HS-27A (cell line): ENCODE measurements around the gene SOBP.
A peak's percentile ranks its signal among the peaks of the same experiment; 100 is the strongest.
"Not testable (repeated sequence)": the region's sequence is repeated elsewhere in the genome, so short reads cannot be mapped to it uniquely, and the experiment has no call there.

Source experiments
- DNase-seq: peaks from one replicate; pipeline ENCODE4 v3.0.0-alpha.2; 2012; ENCODE audit warnings: low read depth, missing footprints

Gene SOBP, protein sequence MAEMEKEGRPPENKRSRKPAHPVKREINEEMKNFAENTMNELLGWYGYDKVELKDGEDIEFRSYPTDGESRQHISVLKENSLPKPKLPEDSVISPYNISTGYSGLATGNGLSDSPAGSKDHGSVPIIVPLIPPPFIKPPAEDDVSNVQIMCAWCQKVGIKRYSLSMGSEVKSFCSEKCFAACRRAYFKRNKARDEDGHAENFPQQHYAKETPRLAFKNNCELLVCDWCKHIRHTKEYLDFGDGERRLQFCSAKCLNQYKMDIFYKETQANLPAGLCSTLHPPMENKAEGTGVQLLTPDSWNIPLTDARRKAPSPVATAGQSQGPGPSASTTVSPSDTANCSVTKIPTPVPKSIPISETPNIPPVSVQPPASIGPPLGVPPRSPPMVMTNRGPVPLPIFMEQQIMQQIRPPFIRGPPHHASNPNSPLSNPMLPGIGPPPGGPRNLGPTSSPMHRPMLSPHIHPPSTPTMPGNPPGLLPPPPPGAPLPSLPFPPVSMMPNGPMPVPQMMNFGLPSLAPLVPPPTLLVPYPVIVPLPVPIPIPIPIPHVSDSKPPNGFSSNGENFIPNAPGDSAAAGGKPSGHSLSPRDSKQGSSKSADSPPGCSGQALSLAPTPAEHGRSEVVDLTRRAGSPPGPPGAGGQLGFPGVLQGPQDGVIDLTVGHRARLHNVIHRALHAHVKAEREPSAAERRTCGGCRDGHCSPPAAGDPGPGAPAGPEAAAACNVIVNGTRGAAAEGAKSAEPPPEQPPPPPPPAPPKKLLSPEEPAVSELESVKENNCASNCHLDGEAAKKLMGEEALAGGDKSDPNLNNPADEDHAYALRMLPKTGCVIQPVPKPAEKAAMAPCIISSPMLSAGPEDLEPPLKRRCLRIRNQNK

DNA sequence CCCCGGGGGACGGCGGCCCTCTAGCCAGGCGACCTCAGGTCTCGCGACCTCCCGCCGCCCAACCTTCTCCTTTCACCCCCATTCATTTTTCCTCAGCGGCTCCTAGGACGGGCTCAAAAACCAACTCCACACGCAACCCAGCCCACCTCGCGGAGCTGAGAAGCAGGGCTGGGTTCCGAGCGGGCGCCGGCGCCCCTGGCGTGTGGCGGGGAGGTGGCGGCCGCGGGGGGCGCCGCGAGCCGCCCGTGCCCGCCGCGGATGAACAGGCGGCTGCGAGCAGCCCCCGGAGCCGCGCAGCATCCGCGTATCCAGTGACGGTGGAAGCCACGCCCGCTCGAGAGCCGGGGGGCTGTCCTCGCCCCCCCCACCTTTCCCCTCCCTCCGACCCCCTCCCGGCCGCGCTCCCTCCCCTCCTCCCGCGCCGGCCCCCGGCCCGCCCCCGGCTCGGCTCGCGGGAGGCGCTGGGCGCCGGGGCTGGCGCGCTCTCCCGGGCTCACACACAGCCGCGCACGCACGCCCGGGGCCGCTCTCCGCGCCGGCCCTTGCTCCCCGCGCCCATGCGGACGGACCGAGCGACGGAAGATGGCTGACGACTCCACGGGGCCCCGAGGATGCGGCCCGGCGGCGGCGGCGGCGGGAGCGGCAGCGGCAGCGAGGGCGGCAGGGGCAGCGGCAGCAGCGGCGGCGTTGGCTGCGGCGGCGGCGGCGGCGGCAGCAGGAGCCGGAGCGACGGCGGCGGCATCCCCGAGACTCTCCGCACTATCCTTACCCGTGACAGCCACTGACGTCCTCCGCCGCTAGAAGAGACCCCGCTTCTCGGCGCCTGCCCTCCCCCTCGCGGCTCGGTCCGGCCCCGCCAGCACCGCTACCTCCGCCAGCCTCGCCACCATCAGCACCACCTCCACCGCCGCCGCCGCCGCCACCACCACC lies at the start of gene SOBP:
TSS of gene SOBP (plus strand) at position 482 of the 930 bp plus-strand sequence. CDS start 500 bp downstream, outside the sequence.
- DNase-seq, result no peak

DNA sequence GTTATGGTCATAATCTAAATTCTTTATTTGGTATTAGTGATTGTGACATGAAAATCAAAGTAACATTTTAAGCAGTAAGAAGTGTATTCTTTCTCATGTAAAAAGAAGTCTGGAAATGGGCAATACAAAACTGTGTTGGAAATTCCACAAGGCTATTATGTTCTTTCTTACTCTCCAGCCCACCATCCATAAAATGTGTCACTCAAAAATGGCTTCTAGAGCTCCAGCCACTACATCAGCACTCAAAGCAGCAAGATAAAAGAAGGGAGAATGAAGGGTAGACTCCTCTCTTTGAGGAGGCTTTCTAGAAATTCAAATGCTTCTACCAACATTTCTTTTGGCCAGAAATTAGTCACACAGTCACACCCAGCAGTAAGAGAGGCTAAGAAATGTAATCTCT lies 49.0 kb upstream of the SOBP start:
- DNase-seq, result no peak

DNA sequence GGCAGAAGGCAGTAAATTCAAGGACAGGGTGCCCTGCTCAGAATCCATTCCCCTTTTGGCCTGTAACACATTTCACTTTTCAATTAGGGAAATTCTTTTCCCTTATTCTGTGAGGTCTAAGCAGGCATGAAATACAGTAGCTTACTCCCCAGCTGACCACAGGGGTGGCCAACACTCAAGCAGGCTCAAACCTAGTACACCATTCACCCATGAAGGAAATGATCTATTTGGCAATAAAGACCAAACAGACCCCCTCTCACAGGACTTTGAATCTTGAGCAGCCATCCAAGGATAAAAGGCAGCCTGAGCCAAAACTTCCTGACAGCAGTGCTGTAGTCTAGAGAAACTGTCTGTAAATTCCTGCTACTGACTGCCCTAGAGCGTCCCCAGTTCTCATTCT lies 48.2 kb upstream of the SOBP start:
- no peak for DNase-seq

DNA sequence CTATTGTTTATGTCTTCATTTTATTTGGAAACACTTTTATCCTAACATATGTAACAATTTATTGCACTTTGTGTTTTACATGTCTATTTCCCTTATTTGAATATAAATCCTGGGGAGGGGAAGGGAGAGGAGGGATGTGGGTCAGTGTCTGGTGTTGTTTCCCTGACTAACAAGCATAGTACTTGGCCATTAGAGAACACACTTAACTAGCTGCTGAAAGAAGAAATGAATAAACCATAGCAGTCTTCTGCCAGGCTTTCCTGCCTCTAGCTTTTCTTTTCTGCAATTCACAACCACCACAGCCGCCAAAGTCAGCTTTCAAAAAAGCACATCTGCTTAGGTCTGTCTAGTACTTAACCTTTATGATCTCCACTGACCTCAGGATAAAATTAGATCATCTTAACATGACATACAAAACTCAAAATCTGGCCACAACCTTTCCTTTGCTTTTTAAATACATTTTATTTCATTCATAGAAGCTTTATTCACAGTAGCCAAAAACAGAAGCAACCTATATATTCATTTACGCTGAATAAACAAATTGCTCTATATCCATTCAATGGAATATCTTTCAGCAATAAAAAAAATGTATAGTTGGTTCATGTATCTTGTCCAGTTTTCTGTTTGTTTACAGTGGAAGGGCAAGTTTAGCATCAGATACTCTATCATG lies 46.8 kb upstream of the SOBP start:
- no peak for DNase-seq

DNA sequence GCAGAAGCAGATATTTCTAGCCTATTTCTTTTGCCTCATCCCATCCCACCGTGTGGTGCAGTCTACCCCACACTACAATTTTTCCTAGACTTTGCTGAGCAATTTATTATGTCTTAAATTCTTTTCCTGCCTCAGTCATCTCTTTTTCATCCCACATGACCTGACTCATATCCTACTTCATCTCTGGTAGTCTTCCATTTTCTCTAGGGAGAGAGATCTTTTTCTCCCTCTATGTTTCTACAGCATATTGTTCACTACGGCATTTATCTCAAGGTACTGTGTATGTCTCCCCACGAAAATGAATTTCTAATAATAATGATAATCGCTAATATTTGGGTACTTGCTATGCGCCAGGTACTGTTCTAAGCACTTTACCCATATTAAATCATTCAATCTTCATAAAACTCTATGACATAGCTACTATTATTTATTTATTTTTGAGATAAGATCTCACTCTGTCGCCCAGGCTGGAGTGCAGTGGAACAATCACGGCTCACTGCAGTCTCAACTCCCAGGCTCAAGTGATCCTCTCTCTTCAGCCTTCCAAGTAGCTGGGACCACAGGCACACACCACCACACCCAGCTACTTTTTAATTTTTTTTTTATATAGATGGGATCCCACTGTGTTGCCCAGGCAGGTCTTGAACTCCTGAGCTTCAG lies 46.2 kb upstream of the SOBP start:
- DNase-seq, result no peak

DNA sequence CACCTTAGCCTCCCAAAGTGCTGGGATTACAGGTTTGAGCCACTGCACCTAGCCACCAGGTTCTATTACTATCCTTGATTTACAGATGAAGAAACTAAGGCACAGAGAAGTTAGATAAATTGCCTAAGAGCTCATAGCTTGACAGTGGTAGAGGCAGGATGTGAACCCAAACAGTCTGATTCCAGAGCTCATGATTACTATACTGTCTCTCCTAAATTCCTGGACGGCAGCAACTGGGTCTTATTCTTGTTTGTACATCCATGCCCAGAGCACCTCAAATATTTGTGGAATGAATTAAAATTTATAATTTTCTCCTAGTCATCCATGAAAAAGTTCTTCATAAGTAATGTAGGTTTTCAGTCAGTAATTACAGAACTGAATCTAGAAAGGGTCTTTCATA lies 45.6 kb upstream of the SOBP start:
- no peak for DNase-seq

DNA sequence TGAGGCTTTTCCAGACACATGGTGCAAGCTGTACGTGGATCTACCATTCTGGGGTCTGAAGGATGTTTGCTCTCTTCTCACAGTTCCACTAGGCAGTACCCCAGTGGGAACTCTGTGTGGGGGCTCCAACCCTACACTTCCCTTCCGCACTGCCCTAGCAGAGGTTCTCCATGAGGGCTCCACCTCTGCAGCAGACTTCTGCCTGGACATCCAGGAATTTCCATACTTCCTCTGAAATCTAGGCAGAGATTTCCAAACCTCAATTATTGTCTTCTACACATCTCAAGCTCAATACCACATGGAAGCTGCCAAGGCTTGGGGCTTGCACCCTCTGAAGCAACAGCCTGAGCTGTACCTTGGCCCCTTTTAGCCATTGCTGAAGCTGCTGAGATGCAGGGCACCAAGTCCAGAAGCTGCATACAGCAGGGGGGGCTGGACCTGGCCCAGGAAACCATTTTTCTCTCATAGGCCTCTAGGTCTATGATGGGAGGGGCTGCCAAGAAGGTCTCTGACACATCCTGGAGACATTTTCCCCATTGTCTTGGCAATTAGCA lies 42.2 kb upstream of the SOBP start:
- no peak for DNase-seq

DNA sequence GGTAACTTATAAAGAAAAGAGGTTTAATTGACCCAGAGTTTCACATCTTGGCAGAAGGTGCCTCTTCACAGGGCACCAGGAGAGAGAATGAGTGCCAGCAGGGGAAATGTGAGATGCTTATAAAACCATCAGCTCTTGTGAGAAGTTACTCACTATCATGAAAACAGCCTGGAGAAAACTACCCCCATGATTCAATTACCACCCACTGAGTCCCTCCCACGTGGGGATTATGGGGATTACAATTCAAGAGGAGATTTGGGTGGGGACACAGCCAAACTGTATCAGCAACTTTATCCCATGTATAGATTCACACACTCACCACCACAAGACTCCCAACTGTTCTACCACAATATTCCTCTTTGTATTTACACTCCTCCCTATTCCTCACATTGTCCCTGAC lies 41.1 kb upstream of the SOBP start:
- DNase-seq, result no peak

DNA sequence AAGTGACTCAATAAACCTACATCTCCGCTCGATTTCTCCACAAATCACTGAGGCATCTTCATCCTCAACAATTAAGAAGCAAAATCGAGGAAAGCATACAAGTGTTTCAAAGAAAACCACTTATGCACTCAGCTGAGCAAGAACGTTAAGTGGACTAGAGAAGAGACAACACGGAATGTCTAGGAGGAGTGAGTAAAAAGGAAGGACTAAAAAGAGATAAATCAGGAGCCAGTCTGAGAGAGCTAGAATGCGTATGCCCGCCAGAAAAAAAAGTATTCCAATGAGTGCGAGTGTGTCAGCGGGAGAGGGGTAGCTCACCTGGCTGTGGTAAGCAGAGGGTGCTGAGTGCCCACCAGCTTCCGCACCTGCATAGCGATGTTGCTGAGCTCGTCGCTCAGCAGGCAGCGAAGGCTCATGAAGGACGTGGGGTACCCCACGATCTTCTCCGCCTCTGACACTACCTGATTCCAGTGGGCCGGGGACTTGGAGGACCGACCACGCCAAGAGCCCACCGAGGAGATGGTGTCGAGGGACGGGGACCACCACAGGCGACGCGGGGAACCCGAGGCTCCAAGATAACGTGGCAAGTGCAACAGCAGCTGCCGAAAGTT lies 31.1 kb upstream of the SOBP start:
- DNase-seq, result peak; percentile 1

DNA sequence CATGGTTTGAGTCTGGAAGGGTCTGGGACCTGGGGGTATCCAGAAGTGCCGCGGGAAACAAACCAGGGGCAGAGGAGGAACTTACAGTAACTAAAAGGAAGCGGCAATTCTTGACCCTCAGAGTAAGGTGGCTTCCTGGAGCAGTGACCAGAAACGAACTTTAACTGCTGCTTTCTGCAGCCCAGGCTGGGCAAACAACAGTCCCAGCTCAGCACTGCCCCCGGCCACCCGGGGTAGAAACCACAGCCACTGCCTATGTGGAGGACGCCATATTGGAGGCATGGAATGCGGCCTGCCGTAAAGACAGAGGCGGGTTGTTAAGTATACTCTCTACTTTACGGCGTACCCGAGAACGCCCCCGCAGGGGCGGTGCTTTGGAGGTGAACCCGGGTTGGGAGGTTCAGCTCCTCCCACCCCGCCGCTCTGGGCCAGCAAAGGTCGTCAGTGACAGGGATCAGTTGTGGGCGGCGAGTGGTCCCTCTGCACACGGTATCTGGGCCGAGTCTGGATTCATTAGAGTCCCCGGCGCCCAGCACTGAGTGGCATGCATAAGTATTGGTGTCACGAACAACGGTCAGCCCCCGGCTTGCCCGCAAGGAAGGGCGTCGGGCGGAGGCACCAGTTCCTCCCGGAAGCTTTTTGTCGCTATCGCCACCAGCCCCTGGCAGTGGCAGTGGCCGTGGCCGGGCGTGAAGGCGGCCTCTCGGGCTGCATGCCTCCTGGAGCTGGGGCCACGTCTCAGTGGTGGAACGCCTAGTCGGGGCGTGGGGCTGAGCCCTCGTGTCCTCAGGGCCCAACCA lies 30.4 kb upstream of the SOBP start, which contains the start of gene PDSS2:
TSS of gene PDSS2 (minus strand) at position 282 of the 800 bp plus-strand sequence. CDS start at position 3, 279 bp downstream.
- peak; percentile 75 for DNase-seq

DNA sequence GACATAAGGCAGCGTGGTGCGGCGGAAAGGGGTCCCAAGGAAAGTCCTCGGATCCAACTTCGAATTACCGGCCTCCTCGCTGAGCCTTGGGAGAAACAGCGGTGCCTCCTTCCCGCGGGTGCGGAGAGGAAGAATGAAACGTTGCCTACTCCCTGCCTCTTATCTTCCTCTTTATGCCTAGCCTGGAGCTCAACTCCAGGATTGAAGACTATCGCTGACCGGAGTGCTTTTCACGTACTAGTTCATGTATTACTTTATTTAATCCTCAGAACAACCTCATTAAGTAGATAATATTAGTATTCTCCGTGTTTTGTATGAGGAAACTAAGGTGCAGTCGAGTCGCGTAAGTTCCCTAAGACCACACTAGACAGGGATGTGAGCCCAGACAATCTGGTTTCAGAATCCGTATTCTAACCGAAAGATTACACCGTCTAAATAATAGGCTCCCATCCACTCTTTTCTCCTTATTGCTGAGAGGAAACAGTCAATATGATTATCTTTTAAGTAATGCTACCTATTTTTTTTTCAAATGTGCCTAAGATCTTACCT lies 29.8 kb upstream of the SOBP start:
- DNase-seq, result no peak

DNA sequence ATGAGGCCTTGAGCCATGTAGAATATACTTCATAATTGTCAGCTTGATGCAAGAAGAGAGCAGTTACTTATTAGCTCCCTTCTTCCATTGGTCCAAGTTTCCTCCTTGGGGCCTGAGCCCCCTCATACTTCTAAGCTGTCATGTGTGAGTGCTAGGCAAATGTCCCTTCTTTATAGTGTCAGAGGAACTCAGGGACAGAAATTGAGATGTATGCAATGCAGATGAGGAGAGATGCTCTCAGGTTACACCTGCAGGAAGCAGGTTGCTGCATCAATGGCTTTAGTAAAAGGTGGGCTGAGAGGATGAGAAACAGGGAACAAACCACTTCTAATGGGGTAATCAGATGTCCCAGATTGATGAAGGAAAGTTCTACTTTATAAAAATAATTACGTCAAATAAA lies 23.9 kb upstream of the SOBP start:
- no peak for DNase-seq

DNA sequence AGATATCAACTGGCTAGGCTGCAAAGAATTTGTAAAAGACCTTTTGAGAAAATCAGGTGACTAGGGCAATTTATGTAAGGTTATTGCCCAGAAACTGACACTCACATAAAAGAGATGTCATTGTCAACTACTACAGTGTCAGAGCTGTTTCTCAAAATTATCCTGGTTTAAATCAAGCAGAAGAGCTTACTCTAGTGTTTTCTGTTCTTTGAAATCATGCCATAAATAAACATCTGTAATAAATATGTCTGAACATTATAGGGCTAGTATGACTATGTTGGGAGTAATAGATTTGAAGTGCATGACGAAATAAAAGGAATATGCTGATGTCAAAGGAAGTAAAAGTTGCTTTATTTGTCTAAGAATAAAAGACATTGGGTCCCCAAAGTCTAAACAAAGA lies 19.6 kb upstream of the SOBP start:
- no peak for DNase-seq

DNA sequence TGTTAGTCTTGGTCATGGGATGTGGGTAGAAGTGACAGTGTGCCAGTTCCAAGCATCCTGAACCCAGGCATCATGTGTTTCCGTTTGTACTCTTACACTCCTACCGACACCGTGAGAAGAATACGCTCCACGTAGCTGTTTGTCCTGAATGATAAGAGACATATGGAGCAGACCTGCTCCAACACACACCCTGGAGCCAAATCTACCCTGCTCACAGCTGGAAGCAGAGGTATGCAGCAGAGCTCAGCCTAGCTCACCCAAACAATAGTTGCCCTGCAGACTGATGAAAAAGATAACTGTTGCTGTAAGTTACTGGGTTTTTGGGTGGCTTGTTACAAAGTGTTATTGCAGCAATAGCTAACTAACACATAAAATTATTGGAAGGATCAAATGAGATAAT lies 16.3 kb upstream of the SOBP start:
- no peak for DNase-seq

DNA sequence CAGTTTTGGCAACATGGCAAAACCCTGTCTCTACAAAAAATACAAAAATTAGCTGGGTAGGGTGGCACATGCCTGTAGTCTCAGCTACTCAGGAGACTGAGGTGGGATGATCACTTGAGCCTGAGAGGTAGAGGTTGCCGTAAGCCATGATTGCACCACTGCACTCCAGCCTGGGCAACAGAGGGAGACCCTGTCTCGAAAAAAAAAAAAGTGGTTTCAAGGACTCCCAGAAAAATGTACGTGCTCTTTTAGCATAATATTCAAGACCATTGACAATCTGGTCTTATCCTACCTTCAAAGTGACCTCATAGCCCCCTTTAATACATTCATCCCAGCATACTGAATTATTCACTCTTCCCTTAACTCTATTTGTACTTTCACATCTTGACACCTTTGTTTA lies 14.6 kb upstream of the SOBP start:
- DNase-seq, result not testable (repeated sequence)

DNA sequence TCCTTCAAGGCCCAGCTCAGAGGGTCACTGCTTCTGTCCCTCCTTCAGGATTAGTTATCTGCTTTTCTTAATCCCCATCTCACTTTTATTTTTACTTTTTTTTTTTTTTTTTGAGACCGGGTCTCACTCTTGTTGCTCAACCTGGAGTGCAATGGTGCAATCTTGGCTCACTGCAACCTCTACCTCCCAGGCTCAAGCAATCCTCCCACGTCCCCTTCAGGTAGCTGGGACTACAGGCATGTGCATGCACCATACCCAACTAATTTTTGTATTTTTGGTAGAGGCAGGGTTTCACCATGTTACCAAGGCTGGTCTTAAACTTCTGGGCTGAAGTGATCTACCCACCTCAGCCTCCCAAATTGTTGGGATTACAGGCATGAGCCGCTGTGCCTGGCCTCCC lies 14.1 kb upstream of the SOBP start:
- DNase-seq, result not testable (repeated sequence)

DNA sequence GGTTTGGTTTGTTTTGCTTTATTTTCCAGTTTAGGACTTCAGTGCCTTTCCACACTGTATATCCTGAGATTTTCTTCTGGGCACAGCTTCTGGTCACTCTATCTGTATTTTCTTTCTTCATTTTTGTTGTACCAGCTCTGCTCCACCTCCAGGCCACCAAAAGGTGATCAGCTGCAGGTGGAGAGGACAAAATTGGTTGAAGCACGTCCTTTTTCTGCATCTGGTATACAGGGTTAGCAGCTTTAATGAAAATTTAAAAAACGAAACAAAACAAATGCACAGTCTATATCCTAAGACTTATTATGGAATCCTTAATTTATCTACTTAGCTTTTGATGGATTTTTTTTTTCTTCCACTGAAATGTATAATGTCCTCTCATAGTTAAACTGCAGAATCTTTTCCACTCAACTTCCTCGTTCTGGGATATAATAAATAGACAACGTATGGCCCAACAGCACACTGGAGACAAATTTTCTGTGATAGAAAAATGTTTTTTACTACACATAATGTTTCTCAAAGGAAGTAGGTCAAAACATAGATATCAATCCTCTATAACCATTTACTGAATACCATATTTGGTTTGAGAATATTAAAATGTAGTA lies 10.7 kb upstream of the SOBP start:
- DNase-seq, result no peak

DNA sequence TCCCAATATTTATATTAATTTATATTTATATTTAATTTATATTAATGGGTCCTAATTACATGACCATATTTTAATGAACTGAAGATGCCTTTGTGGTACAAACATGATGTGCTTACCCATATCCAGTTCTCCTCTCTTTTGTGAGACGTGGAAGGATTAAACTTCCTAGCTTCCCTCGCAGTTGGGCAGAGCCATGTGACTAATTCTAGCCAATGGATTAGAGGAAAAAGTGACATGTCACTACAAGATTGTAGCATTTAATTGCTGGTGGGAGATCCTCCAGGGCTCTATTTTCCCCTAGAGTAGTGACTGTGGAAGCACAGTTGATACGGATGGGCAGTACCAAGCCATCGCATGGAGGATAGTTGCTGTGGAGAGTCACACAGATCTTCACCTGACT lies 4.8 kb upstream of the SOBP start:
- no peak for DNase-seq
